ENCODE results near the gene UTF1.

The UTF1 gene

GRCh38 chr10:133267293-133267692, 37.3 kb downstream of the UTF1 start:
- no peak for DNase-seq

GRCh38 chr10:133267829-133268228, 37.8 kb downstream of the UTF1 start:
- no peak for DNase-seq

- no peak for DNase-seq
Observed at GRCh38 chr10:133268532-133268931, 38.5 kb downstream of the UTF1 start.

- no peak for DNase-seq
Observed at GRCh38 chr10:133269367-133269766, 39.4 kb downstream of the UTF1 start.

- DNase-seq, result no peak
Observed at GRCh38 chr10:133270204-133270603, 40.2 kb downstream of the UTF1 start.

GRCh38 chr10:133270773-133271297, 40.8 kb downstream of the UTF1 start:
- DNase-seq, result no peak

- no peak for DNase-seq
Observed at GRCh38 chr10:133271521-133272300, 41.7 kb downstream of the UTF1 start.

GRCh38 chr10:133272301-133272963, 42.4 kb downstream of the UTF1 start:
- no peak for DNase-seq

- DNase-seq, result no peak
Observed at GRCh38 chr10:133272964-133273420, 43.0 kb downstream of the UTF1 start.

- DNase-seq, result no peak
Observed at GRCh38 chr10:133273534-133274143, 43.6 kb downstream of the UTF1 start.

GRCh38 chr10:133274751-133275683, 45.0 kb downstream of the UTF1 start:
- peak; percentile 87 for DNase-seq

- peak; percentile 72 for DNase-seq
Observed at GRCh38 chr10:133275684-133276092, 45.7 kb downstream of the UTF1 start.

- no peak for DNase-seq
Observed at GRCh38 chr10:133276100-133276434, 46.0 kb downstream of the UTF1 start.

GRCh38 chr10:133276435-133277201, 46.6 kb downstream of the UTF1 start, which contains the start of gene ADAM8:
Gene ADAM8 (minus strand): TSS chr10:133276868. CDS start chr10:133276817, 51 bp downstream.
- DNase-seq, result peak; percentile 74

- no peak for DNase-seq
Observed at GRCh38 chr10:133277277-133277992, 47.4 kb downstream of the UTF1 start.

- no peak for DNase-seq
Observed at GRCh38 chr10:133277993-133278576, 48.1 kb downstream of the UTF1 start.

GRCh38 chr10:133278577-133279265, 48.7 kb downstream of the UTF1 start:
- peak; percentile 89 for DNase-seq

- DNase-seq, result peak; percentile 54
Observed at GRCh38 chr10:133279326-133280226, 49.6 kb downstream of the UTF1 start.

Measured in CD4-positive, alpha-beta T cell treated with Interleukin-15 for 1 hour (primary cell).